GM23248 (cell line): ENCODE results near the gene CTIF. TPM values are rescaled to one million over a fixed set of nuclear protein-coding genes. Genes with fewer than 3 reads are reported as not detected.

ENCODE experiments used
- DNase-seq: peaks from one replicate; pipeline ENCODE4 v3.0.0-alpha.2; 2015
- H2AFZ ChIP-seq: fragments of 200-600 bp; sonication (generic); 2 replicates; pipeline ENCODE4 v1.6.1; 2016; ENCODE audit warnings: antibody characterized with exemption
- H3F3A ChIP-seq: fragments of 200-600 bp; sonication (generic); 2 replicates; pipeline ENCODE4 v1.6.1; 2016; ENCODE audit warnings: mild to moderate bottlenecking, antibody characterized with exemption, mixed run types; ENCODE audit not compliant: insufficient read depth
- H3K27ac ChIP-seq: fragments of 200-600 bp; sonication (generic); 2 replicates; pipeline ENCODE4 v1.5.1; 2016; ENCODE audit warnings: mild to moderate bottlenecking
- H3K27me3 ChIP-seq: fragments of 200-600 bp; sonication (generic); replicated peaks from 2 replicates; pipeline ENCODE4 v1.6.1; 2016; ENCODE audit warnings: mild to moderate bottlenecking; ENCODE audit not compliant: insufficient read depth
- H3K36me3 ChIP-seq: fragments of 200-600 bp; sonication (generic); 2 replicates; pipeline ENCODE4 v1.6.1; 2016; ENCODE audit warnings: low read depth, mild to moderate bottlenecking
- H3K4me1 ChIP-seq: fragments of 200-600 bp; sonication (generic); 2 replicates; pipeline ENCODE4 v1.6.1; 2016; ENCODE audit warnings: mild to moderate bottlenecking; ENCODE audit not compliant: insufficient read depth
- H3K4me2 ChIP-seq: fragments of 200-600 bp; sonication (generic); one replicate; pipeline ENCODE4 v1.6.1; 2016; ENCODE audit warnings: mild to moderate bottlenecking; ENCODE audit not compliant: unreplicated experiment
- H3K4me3 ChIP-seq: fragments of 200-600 bp; sonication (generic); 2 replicates; pipeline ENCODE4 v1.5.1; 2016; ENCODE audit warnings: mild to moderate bottlenecking
- H3K79me2 ChIP-seq: fragments of 200-600 bp; sonication (generic); 2 replicates; pipeline ENCODE4 v1.6.1; 2016; ENCODE audit warnings: mild to moderate bottlenecking; ENCODE audit not compliant: insufficient read depth
- H3K9ac ChIP-seq: fragments of 200-600 bp; sonication (generic); 2 replicates; pipeline ENCODE4 v1.6.1; 2016; ENCODE audit warnings: mild to moderate bottlenecking
- H3K9me2 ChIP-seq: fragments of 200-600 bp; sonication (generic); 2 replicates; pipeline ENCODE4 v1.6.1; 2016; ENCODE audit warnings: mixed run types, mild to moderate bottlenecking, moderate library complexity; ENCODE audit not compliant: insufficient read depth
- H3K9me3 ChIP-seq: fragments of 200-600 bp; sonication (generic); one replicate; pipeline ENCODE4 v1.6.1; 2017; ENCODE audit warnings: low read depth
- H4K20me1 ChIP-seq: fragments of 200-600 bp; sonication (generic); 2 replicates; pipeline ENCODE4 v1.6.0; 2016; ENCODE audit not compliant: insufficient read depth
- EZH2 ChIP-seq: fragments of 200-600 bp; sonication (generic); IDR thresholded peaks from 2 replicates; pipeline ENCODE4 v1.6.1; 2018; ENCODE audit warnings: antibody characterized with exemption, mild to moderate bottlenecking; ENCODE audit not compliant: insufficient read depth, poor library complexity, severe bottlenecking
- EZH2phosphoT487 ChIP-seq: fragments of 200-600 bp; sonication (generic); IDR thresholded peaks from 2 replicates; pipeline ENCODE4 v1.6.1; 2018; ENCODE audit warnings: antibody characterized with exemption, moderate library complexity, mild to moderate bottlenecking, low read depth; ENCODE audit not compliant: insufficient read depth
- WGBS, 2 experiments: methylation state at CpG; one replicate each; pipeline ENCODE4 v1.1.6; 2015 to 2017; ENCODE audit warnings: low lambda C conversion rate in 2 of 2, low coverage in 1 of 2; ENCODE audit errors: missing lambda C conversion rate in 2 of 2; 5-methylcytosine and 5-hydroxymethylcytosine counted together
- in situ Hi-C: fragments of 300-500 bp; cut with MboI; formaldehyde crosslinking; loops from 2 replicates; pipeline ENCODE4 v1.15.0; 2020
- polyA plus RNA-seq: library from polyadenylated mRNA; unstranded; fragments of >200 nt; fragmentation: Nextera tagmentation; extraction: Ambion mirVana; gene quantifications from 2 replicates; pipeline ENCODE4 v1.2.1, GENCODE V29; 2016
- total RNA-seq: library from RNA; depleted of rRNA; stranded (reverse); fragments of >200 nt; shearing (Covaris generic); gene quantifications from 2 replicates; pipeline ENCODE4 v1.2.3, GENCODE V29; 2014

CTIF gene
- total and polyA plus RNA-seq, 2 experiments from 2014 or later, result 21.5 to 46.8 TPM

- Histone ChIP-seq H2AFZ (no peak overlapping the region), H3K79me2 (peaks cover 44% of the 10 kb centered on the region), H3K9me2 (no peaks in the 10 kb centered on the region), H3K4me3 (no peak overlapping the region), H3K4me1 (peaks cover 18% of the 10 kb centered on the region), H3K9ac (no peak overlapping the region), H3K9me3 (no peaks in the 10 kb centered on the region), H3K27me3 (no peaks in the 10 kb centered on the region), H3F3A (peaks cover 9% of the 10 kb centered on the region), H3K27ac (no peak overlapping the region), H4K20me1 (no peaks in the 10 kb centered on the region), H3K36me3 (peaks cover 4% of the 10 kb centered on the region; the same call in 1 of the 2 replicates), H3K4me2 (peak overlapping the region; percentile 15)
- no peak for TF ChIP-seq EZH2
- no peak for TF ChIP-seq EZH2phosphoT487
- DNase-seq, result no peak
- in situ Hi-C loops, result no loop called here
- WGBS, 2 experiments, result 58 to 67% methylated on average over 8 of the region's 8 CpGs
Measured at GRCh38 chr18:48721312-48721711, 182.5 kb downstream of the CTIF start.

GRCh38 chr18:48723016-48723415 lies 184.2 kb downstream of the CTIF start:
- H3K4me1 ChIP-seq, result peaks cover 31% of the 10 kb centered on the region
- no peak overlapping the region for H3K4me3 ChIP-seq
- no peak overlapping the region for H3K27ac ChIP-seq
- no peaks in the 10 kb centered on the region for H3K9me2 ChIP-seq
- no peaks in the 10 kb centered on the region for H3K27me3 ChIP-seq
- no peak for DNase-seq
- TF ChIP-seq EZH2 (no peak), EZH2phosphoT487 (no peak)
- H3F3A ChIP-seq, result peaks cover 26% of the 10 kb centered on the region
- peaks cover 37% of the 10 kb centered on the region; the same call in 1 of the 2 replicates for H3K79me2 ChIP-seq
- H2AFZ ChIP-seq, result no peak overlapping the region
- in situ Hi-C loops, result no loop called here
- H3K9ac ChIP-seq, result no peak overlapping the region
- no peak overlapping the region for H3K4me2 ChIP-seq
- no peaks in the 10 kb centered on the region for H4K20me1 ChIP-seq
- 89 to 95% methylated on average over 5 of the region's 5 CpGs for WGBS, 2 experiments
- H3K36me3 ChIP-seq, result peaks cover 6% of the 10 kb centered on the region; the same call in 1 of the 2 replicates
- H3K9me3 ChIP-seq, result no peaks in the 10 kb centered on the region

GRCh38 chr18:48723837-48724236 lies 185.0 kb downstream of the CTIF start:
- DNase-seq, result no peak
- H3K36me3 ChIP-seq, result peaks cover 4% of the 10 kb centered on the region; the same call in 1 of the 2 replicates
- H3K9me2 ChIP-seq, result no peaks in the 10 kb centered on the region
- no peaks in the 10 kb centered on the region for H3K9me3 ChIP-seq
- H3K27me3 ChIP-seq, result no peaks in the 10 kb centered on the region
- TF ChIP-seq EZH2phosphoT487, result no peak
- no peak for TF ChIP-seq EZH2
- no peak overlapping the region for H3K27ac ChIP-seq
- H3K4me2 ChIP-seq, result no peak overlapping the region
- no peak overlapping the region for H2AFZ ChIP-seq
- in situ Hi-C loops, result no loop called here
- peaks cover 31% of the 10 kb centered on the region for H3F3A ChIP-seq
- WGBS, 2 experiments, result 100% methylated on average over 2 of the region's 2 CpGs
- peaks cover 35% of the 10 kb centered on the region for H3K4me1 ChIP-seq
- no peak overlapping the region for H3K4me3 ChIP-seq
- H3K9ac ChIP-seq, result no peak overlapping the region
- no peaks in the 10 kb centered on the region for H4K20me1 ChIP-seq
- 0 out of 2 replicates have a peak, but pooled peaks cover 33% of the 10 kb centered on the region for H3K79me2 ChIP-seq

GRCh38 chr18:48724442-48724841 lies 185.6 kb downstream of the CTIF start:
- TF ChIP-seq EZH2phosphoT487 (no peak), EZH2 (no peak)
- WGBS, 2 experiments, result 83 to 91% methylated on average over 4 of the region's 4 CpGs
- no peaks in the 10 kb centered on the region for H4K20me1 ChIP-seq

GRCh38 chr18:48724939-48725338 lies 186.1 kb downstream of the CTIF start:
- Histone ChIP-seq H3K27me3 (no peaks in the 10 kb centered on the region), H3K9me3 (no peaks in the 10 kb centered on the region), H3K9me2 (no peaks in the 10 kb centered on the region), H2AFZ (no peak overlapping the region), H3K4me3 (no peak overlapping the region), H3K4me2 (no peak overlapping the region), H4K20me1 (no peaks in the 10 kb centered on the region), H3K4me1 (peaks cover 42% of the 10 kb centered on the region), H3K27ac (no peak overlapping the region), H3F3A (peaks cover 40% of the 10 kb centered on the region), H3K79me2 (peaks cover 23% of the 10 kb centered on the region; the same call in 1 of the 2 replicates), H3K36me3 (0 out of 2 replicates have a peak, but pooled peaks cover 4% of the 10 kb centered on the region), H3K9ac (no peak overlapping the region)
- in situ Hi-C loops, result loop anchor here (25.0 kb wide), 1 partner anchor 212 kb away; no protein-coding TSS in a partner anchor
- TF ChIP-seq EZH2phosphoT487, result no peak
- no peak for TF ChIP-seq EZH2
- DNase-seq, result no peak
- WGBS, 2 experiments, result 90 to 93% methylated on average over 5 of the region's 5 CpGs

More at GRCh38 chr18:48724442-48724841, 185.6 kb downstream of the CTIF start:
- Histone ChIP-seq H3K9me3 (no peaks in the 10 kb centered on the region), H3F3A (peaks cover 37% of the 10 kb centered on the region), H3K4me3 (no peak overlapping the region), H3K79me2 (0 out of 2 replicates have a peak, but pooled peaks cover 27% of the 10 kb centered on the region), H3K27me3 (no peaks in the 10 kb centered on the region), H3K9ac (no peak overlapping the region), H3K9me2 (no peaks in the 10 kb centered on the region), H3K4me1 (peaks cover 41% of the 10 kb centered on the region), H2AFZ (no peak overlapping the region), H3K4me2 (no peak overlapping the region), H3K36me3 (0 out of 2 replicates have a peak, but pooled peaks cover 4% of the 10 kb centered on the region), H3K27ac (no peak overlapping the region)
- DNase-seq, result no peak
- in situ Hi-C loops, result no loop called here
